Transverse colon (tissue), 3 donors: ENCODE data around the gene ALKBH5.

ENCODE experiments used
- POLR2A ChIP-seq: fragments of 450-650 bp; IDR thresholded peaks from one replicate; pipeline ENCODE4 v1.6.1; 2016; ENCODE audit warnings: antibody characterized with exemption, mild to moderate bottlenecking, moderate library complexity
- TF ChIP-seq, protein P1 (sequence below), 5 experiments: fragments of 200-600 bp in 3 of 5; fragments of 450-650 bp in 2 of 5; sonication (generic) in 3 of 5; IDR thresholded peaks; 1 replicate in 2 of 5; 2 replicates in 3 of 5; pipeline ENCODE4 v1.5.1; 2016 to 2017; ENCODE audit warnings: antibody characterized with exemption in 5 of 5, inconsistent platforms in 3 of 5, mild to moderate bottlenecking in 2 of 5, moderate library complexity in 1 of 5

DNA sequence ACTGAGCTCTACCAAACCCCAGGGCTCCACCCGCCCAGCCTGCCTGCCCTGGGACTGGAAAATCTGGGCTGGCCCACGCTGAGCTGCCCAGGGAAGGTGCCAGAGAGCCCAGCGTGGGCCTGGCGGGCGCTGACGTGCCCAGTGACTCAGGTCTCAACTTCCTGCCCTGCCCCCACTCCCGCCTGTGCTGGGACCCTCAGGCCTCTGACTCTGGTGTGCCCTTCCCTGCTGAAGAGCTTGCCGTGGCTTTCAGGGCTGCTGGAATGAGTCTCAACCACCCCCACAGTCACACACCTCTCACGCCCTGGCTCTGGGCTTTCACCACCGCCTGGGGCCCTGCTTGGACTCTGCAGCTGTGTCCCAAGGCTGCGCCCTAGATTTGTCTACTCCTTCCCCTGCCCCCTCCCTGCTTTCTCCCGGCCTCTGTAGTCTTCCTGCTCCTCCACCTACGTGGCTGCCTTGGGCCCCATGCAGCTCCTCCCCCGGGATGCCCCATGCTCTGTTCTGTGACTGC lies 52.2 kb downstream of the ALKBH5 start:
- TF ChIP-seq, protein P1, sequence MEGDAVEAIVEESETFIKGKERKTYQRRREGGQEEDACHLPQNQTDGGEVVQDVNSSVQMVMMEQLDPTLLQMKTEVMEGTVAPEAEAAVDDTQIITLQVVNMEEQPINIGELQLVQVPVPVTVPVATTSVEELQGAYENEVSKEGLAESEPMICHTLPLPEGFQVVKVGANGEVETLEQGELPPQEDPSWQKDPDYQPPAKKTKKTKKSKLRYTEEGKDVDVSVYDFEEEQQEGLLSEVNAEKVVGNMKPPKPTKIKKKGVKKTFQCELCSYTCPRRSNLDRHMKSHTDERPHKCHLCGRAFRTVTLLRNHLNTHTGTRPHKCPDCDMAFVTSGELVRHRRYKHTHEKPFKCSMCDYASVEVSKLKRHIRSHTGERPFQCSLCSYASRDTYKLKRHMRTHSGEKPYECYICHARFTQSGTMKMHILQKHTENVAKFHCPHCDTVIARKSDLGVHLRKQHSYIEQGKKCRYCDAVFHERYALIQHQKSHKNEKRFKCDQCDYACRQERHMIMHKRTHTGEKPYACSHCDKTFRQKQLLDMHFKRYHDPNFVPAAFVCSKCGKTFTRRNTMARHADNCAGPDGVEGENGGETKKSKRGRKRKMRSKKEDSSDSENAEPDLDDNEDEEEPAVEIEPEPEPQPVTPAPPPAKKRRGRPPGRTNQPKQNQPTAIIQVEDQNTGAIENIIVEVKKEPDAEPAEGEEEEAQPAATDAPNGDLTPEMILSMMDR (IDR thresholded peaks at IDR 0.05): no peak
- no peak for TF ChIP-seq POLR2A
